OCI-LY3 (cell line): Measurements from ENCODE around the gene IRF3.
A peak's percentile ranks its signal among the peaks of the same experiment; 100 is the strongest.

Experiments
- H2AFZ ChIP-seq: fragments of 200-600, 300-600 bp; shearing (Covaris generic); 2 replicates; pipeline ENCODE4 v1.6.0; 2014; ENCODE audit warnings: antibody characterized with exemption, low read depth, low read length
- H3K27ac ChIP-seq: fragments of 200-600, 300-600 bp; sonication (generic); 2 replicates; pipeline ENCODE4 v1.5.1; 2014; ENCODE audit warnings: mild to moderate bottlenecking, low read length, moderate library complexity, mixed read lengths
- H3K27me3 ChIP-seq: fragments of 200-600, 300-600 bp; sonication (generic); 2 replicates; pipeline ENCODE4 v1.6.1; 2014; ENCODE audit warnings: low read depth, low read length, mixed read lengths
- H3K36me3 ChIP-seq: fragments of 200-600, 300-600 bp; sonication (generic); replicated peaks from 2 replicates; pipeline ENCODE3; 2014; ENCODE audit warnings: low read depth, low read length, mixed read lengths
- H3K4me1 ChIP-seq: fragments of 300-600, 200-600 bp; sonication (generic); 2 replicates; pipeline ENCODE4 v1.6.1; 2014; ENCODE audit warnings: low read length, mixed read lengths
- H3K4me2 ChIP-seq: fragments of 200-600, 300-600 bp; sonication (generic); 2 replicates; pipeline ENCODE4 v1.6.1; 2014; ENCODE audit warnings: low read length, mixed read lengths
- H3K4me3 ChIP-seq: fragments of 300-600, 200-600 bp; sonication (generic); 2 replicates; pipeline ENCODE4 v1.5.1; 2014; ENCODE audit warnings: antibody characterized with exemption, mild to moderate bottlenecking, low read length, moderate library complexity
- H3K79me2 ChIP-seq: fragments of 300-600, 200-600 bp; shearing (Covaris generic); 2 replicates; pipeline ENCODE4 v1.6.1; 2014; ENCODE audit warnings: mild to moderate bottlenecking, low read length, mixed read lengths
- H3K9ac ChIP-seq: fragments of 300-600, 200-600 bp; shearing (Covaris generic); 2 replicates; pipeline ENCODE4 v1.6.0; 2014; ENCODE audit warnings: mild to moderate bottlenecking, low read length, moderate library complexity
- H3K9me3 ChIP-seq: fragments of 200-600, 300-600 bp; shearing (Covaris generic); 2 replicates; pipeline ENCODE4 v1.6.1; 2014; ENCODE audit warnings: low read length, mixed read lengths; ENCODE audit not compliant: insufficient read depth
- H4K20me1 ChIP-seq: fragments of 200-600, 300-600 bp; sonication (generic); 2 replicates; pipeline ENCODE4 v1.6.1; 2016; ENCODE audit warnings: low read length, mixed read lengths; ENCODE audit not compliant: insufficient read depth
- EZH2phosphoT487 ChIP-seq: fragments of 200-600 bp; shearing (Covaris generic); IDR thresholded peaks from 2 replicates; pipeline ENCODE4 v1.6.1; 2018; ENCODE audit warnings: antibody characterized with exemption, mixed run types, low read depth
- TF ChIP-seq, protein P1 (sequence below): fragments of 200-600, 300-600 bp; sonication (generic); IDR thresholded peaks from 2 replicates; pipeline ENCODE4 v1.5.1; 2014; ENCODE audit warnings: antibody characterized with exemption, low read length, low read depth

Gene IRF3

DNA sequence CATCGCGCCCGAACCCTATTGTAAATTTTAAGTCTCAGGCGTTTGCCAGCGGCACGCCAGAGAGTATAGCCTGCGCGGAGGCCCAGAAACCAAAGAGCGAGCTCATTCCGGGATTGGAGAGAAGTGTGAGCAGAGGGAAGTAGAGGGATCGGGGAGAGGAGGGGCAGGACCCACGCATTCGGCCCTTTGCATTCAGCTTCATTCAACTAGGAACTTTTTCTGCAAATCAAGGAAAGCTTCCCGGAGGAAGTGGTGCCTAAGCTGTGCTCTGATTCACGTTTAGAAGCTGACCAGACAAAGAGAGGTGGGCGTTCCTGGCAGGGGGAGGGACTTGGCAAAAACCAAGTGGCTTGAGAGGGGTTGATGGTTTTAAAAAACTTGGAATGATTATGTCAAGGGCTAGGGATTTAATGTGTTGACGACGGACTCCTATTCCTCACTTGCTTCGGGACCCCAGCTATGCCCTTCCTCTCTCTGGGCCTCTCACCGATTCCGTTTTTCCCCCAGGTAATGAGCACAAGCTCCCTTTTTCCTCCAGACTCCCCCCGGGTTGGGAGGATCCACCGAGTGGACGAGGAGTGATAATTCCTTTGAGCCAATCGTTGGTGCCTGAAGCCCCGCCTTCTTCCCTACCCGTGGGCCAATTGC, 10.6 kb upstream of the IRF3 start:
- Histone ChIP-seq H3K4me1 (peaks cover 45% of the 10 kb centered on the region), H3K27me3 (no peaks in the 10 kb centered on the region), H3K4me2 (peak overlapping the region; percentile 69), H3K4me3 (peak overlapping the region; percentile 90), H3K36me3 (peaks cover 17% of the 10 kb centered on the region), H3K9me3 (no peaks in the 10 kb centered on the region), H4K20me1 (peaks cover 27% of the 10 kb centered on the region), H3K79me2 (peaks cover 43% of the 10 kb centered on the region), H2AFZ (peak overlapping the region; percentile 42; the same call in 1 of the 2 replicates), H3K9ac (peak overlapping the region; percentile 99), H3K27ac (peak overlapping the region; percentile 95)
- TF ChIP-seq, protein P1, sequence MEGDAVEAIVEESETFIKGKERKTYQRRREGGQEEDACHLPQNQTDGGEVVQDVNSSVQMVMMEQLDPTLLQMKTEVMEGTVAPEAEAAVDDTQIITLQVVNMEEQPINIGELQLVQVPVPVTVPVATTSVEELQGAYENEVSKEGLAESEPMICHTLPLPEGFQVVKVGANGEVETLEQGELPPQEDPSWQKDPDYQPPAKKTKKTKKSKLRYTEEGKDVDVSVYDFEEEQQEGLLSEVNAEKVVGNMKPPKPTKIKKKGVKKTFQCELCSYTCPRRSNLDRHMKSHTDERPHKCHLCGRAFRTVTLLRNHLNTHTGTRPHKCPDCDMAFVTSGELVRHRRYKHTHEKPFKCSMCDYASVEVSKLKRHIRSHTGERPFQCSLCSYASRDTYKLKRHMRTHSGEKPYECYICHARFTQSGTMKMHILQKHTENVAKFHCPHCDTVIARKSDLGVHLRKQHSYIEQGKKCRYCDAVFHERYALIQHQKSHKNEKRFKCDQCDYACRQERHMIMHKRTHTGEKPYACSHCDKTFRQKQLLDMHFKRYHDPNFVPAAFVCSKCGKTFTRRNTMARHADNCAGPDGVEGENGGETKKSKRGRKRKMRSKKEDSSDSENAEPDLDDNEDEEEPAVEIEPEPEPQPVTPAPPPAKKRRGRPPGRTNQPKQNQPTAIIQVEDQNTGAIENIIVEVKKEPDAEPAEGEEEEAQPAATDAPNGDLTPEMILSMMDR = no peak
- no peak for TF ChIP-seq EZH2phosphoT487

- no peak overlapping the region for H3K27ac ChIP-seq
- TF ChIP-seq EZH2phosphoT487 = no peak
- TF ChIP-seq, protein P1 = peak; percentile 96
These were observed 6.7 kb upstream of the IRF3 start for GRCh38 chr19:49672131-49672919.

DNA sequence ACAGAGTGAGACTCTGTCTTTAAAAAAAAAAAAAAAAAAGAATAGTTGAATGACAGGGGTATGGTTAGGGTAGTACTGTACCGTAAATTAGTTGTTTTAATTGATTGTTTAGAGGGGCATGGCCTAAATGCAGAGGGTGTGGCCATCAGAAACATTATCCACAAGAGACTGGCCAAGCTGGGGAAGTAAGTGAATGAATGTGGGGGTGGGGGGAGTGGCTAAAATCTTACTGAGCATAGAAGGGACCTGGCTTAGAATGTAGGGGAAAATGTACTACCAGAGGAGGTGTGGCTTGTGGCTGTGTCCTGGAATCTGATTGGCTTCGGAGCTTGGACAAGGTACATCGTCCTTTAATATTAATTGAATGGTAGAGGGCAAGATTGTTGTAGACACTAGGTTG, 3.9 kb upstream of the IRF3 start:
- H3K4me1 ChIP-seq = peaks cover 28% of the 10 kb centered on the region
- no peak overlapping the region for H2AFZ ChIP-seq
- no peak overlapping the region for H3K27ac ChIP-seq
- no peaks in the 10 kb centered on the region for H3K27me3 ChIP-seq
- H3K4me2 ChIP-seq = no peak overlapping the region
- H3K4me3 ChIP-seq = no peak overlapping the region
- TF ChIP-seq, protein P1 = no peak
- TF ChIP-seq EZH2phosphoT487 = no peak
- no peaks in the 10 kb centered on the region for H3K9me3 ChIP-seq
- H3K9ac ChIP-seq = no peak overlapping the region
- no peaks in the 10 kb centered on the region for H4K20me1 ChIP-seq
- H3K36me3 ChIP-seq = peaks cover 12% of the 10 kb centered on the region
- peaks cover 28% of the 10 kb centered on the region for H3K79me2 ChIP-seq

More at GRCh38 chr19:49672131-49672919, 6.7 kb upstream of the IRF3 start:
- Histone ChIP-seq H3K79me2 (peaks cover 6% of the 10 kb centered on the region), H3K9me3 (no peaks in the 10 kb centered on the region), H3K36me3 (peaks cover 11% of the 10 kb centered on the region), H2AFZ (no peak overlapping the region), H3K4me3 (peak overlapping the region; percentile 17; the same call in 1 of the 2 replicates), H3K9ac (no peak overlapping the region), H3K27me3 (no peaks in the 10 kb centered on the region), H4K20me1 (no peaks in the 10 kb centered on the region), H3K4me1 (peaks cover 23% of the 10 kb centered on the region), H3K4me2 (peak overlapping the region; percentile 44)

- Histone ChIP-seq H3K4me3 (no peak overlapping the region), H3K4me1 (peaks cover 18% of the 10 kb centered on the region), H3K9me3 (no peaks in the 10 kb centered on the region), H3K27me3 (no peaks in the 10 kb centered on the region), H3K9ac (no peak overlapping the region), H3K4me2 (no peak overlapping the region), H4K20me1 (peaks cover 9% of the 10 kb centered on the region), H2AFZ (no peak overlapping the region), H3K27ac (no peak overlapping the region), H3K79me2 (peaks cover 42% of the 10 kb centered on the region), H3K36me3 (peaks cover 18% of the 10 kb centered on the region)
- TF ChIP-seq EZH2phosphoT487 = no peak
- TF ChIP-seq, protein P1 = no peak
These were observed 1.8 kb upstream of the IRF3 start for GRCh38 chr19:49667473-49667872.
